ENCODE data around the gene COG7.
"Not testable (repeated sequence)": the region's sequence is repeated elsewhere in the genome, so short reads cannot be mapped to it uniquely, and the experiment has no call there.

DNA sequence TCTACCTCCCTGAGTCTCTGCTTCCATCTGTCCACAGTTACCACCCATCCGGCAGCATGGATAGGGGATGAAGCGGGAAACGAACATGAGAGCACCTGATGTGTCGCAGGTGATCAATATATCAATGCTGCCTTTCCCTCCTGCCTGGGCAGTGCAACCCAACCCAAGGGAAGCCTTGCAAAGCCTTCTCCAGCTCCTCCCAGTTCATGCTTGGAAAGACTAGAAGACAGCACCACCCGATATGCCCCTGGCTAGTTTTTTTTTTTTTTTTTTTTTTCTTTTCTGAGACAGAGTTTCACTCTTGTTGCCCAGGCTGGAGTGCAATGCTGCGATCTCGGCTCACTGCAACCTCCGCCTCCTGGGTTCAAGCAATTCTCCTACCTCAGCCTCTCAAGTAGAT lies 63.1 kb downstream of the COG7 start:
- TF ChIP-seq ZNF548 (tag by site-specific recombination; IDR thresholded peaks at IDR 0.05); ZNF416 (tag by site-specific recombination; IDR thresholded peaks at IDR 0.05); ZNF24 (tag by site-specific recombination; IDR thresholded peaks at IDR 0.05); ZNF341 (tag by site-specific recombination; IDR thresholded peaks at IDR 0.05; ENCODE audit: low read depth); ZNF530 (tag by site-specific recombination; IDR thresholded peaks at IDR 0.05; ENCODE audit: low read depth): not testable (repeated sequence)
- TF ChIP-seq, protein P1, sequence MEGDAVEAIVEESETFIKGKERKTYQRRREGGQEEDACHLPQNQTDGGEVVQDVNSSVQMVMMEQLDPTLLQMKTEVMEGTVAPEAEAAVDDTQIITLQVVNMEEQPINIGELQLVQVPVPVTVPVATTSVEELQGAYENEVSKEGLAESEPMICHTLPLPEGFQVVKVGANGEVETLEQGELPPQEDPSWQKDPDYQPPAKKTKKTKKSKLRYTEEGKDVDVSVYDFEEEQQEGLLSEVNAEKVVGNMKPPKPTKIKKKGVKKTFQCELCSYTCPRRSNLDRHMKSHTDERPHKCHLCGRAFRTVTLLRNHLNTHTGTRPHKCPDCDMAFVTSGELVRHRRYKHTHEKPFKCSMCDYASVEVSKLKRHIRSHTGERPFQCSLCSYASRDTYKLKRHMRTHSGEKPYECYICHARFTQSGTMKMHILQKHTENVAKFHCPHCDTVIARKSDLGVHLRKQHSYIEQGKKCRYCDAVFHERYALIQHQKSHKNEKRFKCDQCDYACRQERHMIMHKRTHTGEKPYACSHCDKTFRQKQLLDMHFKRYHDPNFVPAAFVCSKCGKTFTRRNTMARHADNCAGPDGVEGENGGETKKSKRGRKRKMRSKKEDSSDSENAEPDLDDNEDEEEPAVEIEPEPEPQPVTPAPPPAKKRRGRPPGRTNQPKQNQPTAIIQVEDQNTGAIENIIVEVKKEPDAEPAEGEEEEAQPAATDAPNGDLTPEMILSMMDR (tag by site-specific recombination; IDR thresholded peaks at IDR 0.05) = not testable (repeated sequence)
- TF ChIP-seq, protein P2, sequence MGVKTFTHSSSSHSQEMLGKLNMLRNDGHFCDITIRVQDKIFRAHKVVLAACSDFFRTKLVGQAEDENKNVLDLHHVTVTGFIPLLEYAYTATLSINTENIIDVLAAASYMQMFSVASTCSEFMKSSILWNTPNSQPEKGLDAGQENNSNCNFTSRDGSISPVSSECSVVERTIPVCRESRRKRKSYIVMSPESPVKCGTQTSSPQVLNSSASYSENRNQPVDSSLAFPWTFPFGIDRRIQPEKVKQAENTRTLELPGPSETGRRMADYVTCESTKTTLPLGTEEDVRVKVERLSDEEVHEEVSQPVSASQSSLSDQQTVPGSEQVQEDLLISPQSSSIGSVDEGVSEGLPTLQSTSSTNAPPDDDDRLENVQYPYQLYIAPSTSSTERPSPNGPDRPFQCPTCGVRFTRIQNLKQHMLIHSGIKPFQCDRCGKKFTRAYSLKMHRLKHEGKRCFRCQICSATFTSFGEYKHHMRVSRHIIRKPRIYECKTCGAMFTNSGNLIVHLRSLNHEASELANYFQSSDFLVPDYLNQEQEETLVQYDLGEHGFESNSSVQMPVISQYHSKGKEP (tag by site-specific recombination; IDR thresholded peaks at IDR 0.05) = not testable (repeated sequence)
- TF ChIP-seq, protein P3, sequence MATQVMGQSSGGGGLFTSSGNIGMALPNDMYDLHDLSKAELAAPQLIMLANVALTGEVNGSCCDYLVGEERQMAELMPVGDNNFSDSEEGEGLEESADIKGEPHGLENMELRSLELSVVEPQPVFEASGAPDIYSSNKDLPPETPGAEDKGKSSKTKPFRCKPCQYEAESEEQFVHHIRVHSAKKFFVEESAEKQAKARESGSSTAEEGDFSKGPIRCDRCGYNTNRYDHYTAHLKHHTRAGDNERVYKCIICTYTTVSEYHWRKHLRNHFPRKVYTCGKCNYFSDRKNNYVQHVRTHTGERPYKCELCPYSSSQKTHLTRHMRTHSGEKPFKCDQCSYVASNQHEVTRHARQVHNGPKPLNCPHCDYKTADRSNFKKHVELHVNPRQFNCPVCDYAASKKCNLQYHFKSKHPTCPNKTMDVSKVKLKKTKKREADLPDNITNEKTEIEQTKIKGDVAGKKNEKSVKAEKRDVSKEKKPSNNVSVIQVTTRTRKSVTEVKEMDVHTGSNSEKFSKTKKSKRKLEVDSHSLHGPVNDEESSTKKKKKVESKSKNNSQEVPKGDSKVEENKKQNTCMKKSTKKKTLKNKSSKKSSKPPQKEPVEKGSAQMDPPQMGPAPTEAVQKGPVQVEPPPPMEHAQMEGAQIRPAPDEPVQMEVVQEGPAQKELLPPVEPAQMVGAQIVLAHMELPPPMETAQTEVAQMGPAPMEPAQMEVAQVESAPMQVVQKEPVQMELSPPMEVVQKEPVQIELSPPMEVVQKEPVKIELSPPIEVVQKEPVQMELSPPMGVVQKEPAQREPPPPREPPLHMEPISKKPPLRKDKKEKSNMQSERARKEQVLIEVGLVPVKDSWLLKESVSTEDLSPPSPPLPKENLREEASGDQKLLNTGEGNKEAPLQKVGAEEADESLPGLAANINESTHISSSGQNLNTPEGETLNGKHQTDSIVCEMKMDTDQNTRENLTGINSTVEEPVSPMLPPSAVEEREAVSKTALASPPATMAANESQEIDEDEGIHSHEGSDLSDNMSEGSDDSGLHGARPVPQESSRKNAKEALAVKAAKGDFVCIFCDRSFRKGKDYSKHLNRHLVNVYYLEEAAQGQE (tag by site-specific recombination; IDR thresholded peaks at IDR 0.05) = not testable (repeated sequence)
